ENCODE results near the gene PTX3.

- TF ChIP-seq CTCF (conservative IDR thresholded peaks at IDR 0.05; ENCODE audit: low read length) (no peak), EZH2phosphoT487 (IDR thresholded peaks at IDR 0.05; ENCODE audit: borderline replicate concordance) (no peak)
Observed at GRCh38 chr3:157444797-157445184, 8.1 kb downstream of the PTX3 start.
